ENCODE data around the gene DPP6.

The DPP6 gene

GRCh38 chr7:154345093-154345492 lies 292.9 kb downstream of the DPP6 start:
- no peak for DNase-seq

- DNase-seq: no peak
Observed at GRCh38 chr7:154347700-154348266, 295.6 kb downstream of the DPP6 start.

- no peak for DNase-seq
Observed at GRCh38 chr7:154350892-154351291, 298.7 kb downstream of the DPP6 start.

GRCh38 chr7:154353355-154353767 lies 301.2 kb downstream of the DPP6 start:
- DNase-seq: no peak

- no peak for DNase-seq
Observed at GRCh38 chr7:154364170-154364569, 312.0 kb downstream of the DPP6 start.

- no peak for DNase-seq
Observed at GRCh38 chr7:154371424-154371823, 319.2 kb downstream of the DPP6 start.

- no peak for DNase-seq
Observed at GRCh38 chr7:154372011-154372601, 319.9 kb downstream of the DPP6 start.

GRCh38 chr7:154373956-154374355 lies 321.8 kb downstream of the DPP6 start:
- DNase-seq: no peak

- DNase-seq: no peak
Observed at GRCh38 chr7:154375956-154376355, 323.8 kb downstream of the DPP6 start.

GRCh38 chr7:154380771-154381170 lies 328.6 kb downstream of the DPP6 start:
- DNase-seq: no peak

GRCh38 chr7:154383045-154383444 lies 330.8 kb downstream of the DPP6 start:
- DNase-seq: no peak

- DNase-seq: no peak
Observed at GRCh38 chr7:154385214-154385613, 333.0 kb downstream of the DPP6 start.

- DNase-seq: no peak
Observed at GRCh38 chr7:154387252-154387651, 335.1 kb downstream of the DPP6 start.

GRCh38 chr7:154388412-154388811 lies 336.2 kb downstream of the DPP6 start:
- no peak for DNase-seq

- DNase-seq: no peak
Observed at GRCh38 chr7:154388999-154389398, 336.8 kb downstream of the DPP6 start.

- DNase-seq: no peak
Observed at GRCh38 chr7:154390961-154391360, 338.8 kb downstream of the DPP6 start.

GRCh38 chr7:154394804-154395203 lies 342.6 kb downstream of the DPP6 start:
- no peak for DNase-seq

- no peak for DNase-seq
Observed at GRCh38 chr7:154406312-154406711, 354.1 kb downstream of the DPP6 start.

- no peak for DNase-seq
Observed at GRCh38 chr7:154409703-154410311, 357.6 kb downstream of the DPP6 start.

GRCh38 chr7:154412105-154412504 lies 359.9 kb downstream of the DPP6 start:
- no peak for DNase-seq

GRCh38 chr7:154415709-154416399 lies 363.7 kb downstream of the DPP6 start:
- no peak for DNase-seq

GRCh38 chr7:154416714-154417113 lies 364.5 kb downstream of the DPP6 start:
- no peak for DNase-seq

GRCh38 chr7:154419344-154419743 lies 367.1 kb downstream of the DPP6 start:
- DNase-seq: no peak

GRCh38 chr7:154423231-154423630 lies 371.0 kb downstream of the DPP6 start:
- DNase-seq: no peak

Data from NCI-H82 (cell line).